K562 (cell line): Measurements from ENCODE around the gene C2CD4C. TPM values are rescaled to one million over a fixed set of nuclear protein-coding genes. Genes with fewer than 3 reads are reported as not detected.

Experiments
- ATAC-seq: fragments of 200-7000 bp; cut with Tn5 transposase; 3 replicates; pipeline ENCODE4 v1.9.1; 2020; ENCODE audit warnings: moderate library complexity
- BruUV-seq: library from RNA; stranded (reverse); fragments of 400-500 nt; replicated peaks from 2 replicates; lab custom pipeline; 2021; lab: Mats Ljungman, UMichigan
- CTCF ChIA-PET: fragments of 300-600 bp; formaldehyde crosslinking; extraction: SDS; loops from one replicate; lab custom pipeline; 2021; ENCODE audit warnings: low intra/inter-chr PET ratio; lab: Yijun Ruan, JAX
- POLR2A ChIA-PET: fragments of 300-600, 350-650 bp; sonication (Branson Sonifier 250); formaldehyde crosslinking; extraction: SDS; loops from one replicate; lab custom pipeline; 2021; ENCODE audit warnings: antibody characterized with exemption, inconsistent platforms; lab: Yijun Ruan, JAX
- DNase-seq, 4 experiments: peaks; one replicate each; pipeline versions ENCODE4 v3.0.0 to v3.0.0-alpha.2; 2011 to 2018; ENCODE audit warnings: low spot score in 3 of 4, mixed read lengths in 3 of 4; ENCODE audit errors: extremely low read depth in 1 of 4
- FAIRE-seq: peaks from 2 replicates; lab custom pipeline; 2011; peaks lifted over from hg19 to GRCh38; lab: Jason Lieb, UNC
- H2AFZ ChIP-seq: 2 replicates; pipeline ENCODE4 v1.6.0; 2011; ENCODE audit warnings: low read depth, low read length, control low read depth, inconsistent platforms
- H3K27ac ChIP-seq: fragments of 200-600 bp; 3 replicates; pipeline ENCODE4 v1.8.0; 2011; ENCODE audit warnings: low read depth, mild to moderate bottlenecking, control low read depth, inconsistent platforms, low read length, moderate library complexity, mixed read lengths; ENCODE audit errors: extremely low read depth
- H3K27me3 ChIP-seq, 2 experiments: fragments of 300-600 bp in 1 of 2; 2 replicates in 1 of 2; 3 replicates in 1 of 2; pipeline versions ENCODE4 v1.6.0 to v1.8.0; 2011; ENCODE audit warnings: inconsistent platforms in 2 of 2, low read length in 2 of 2, mild to moderate bottlenecking in 1 of 2, mixed read lengths in 1 of 2, moderate library complexity in 1 of 2; ENCODE audit not compliant: control insufficient read depth in 2 of 2, insufficient read depth in 2 of 2
- H3K36me3 ChIP-seq: fragments of 300-600 bp; 3 replicates; pipeline ENCODE4 v1.8.0; 2011; ENCODE audit warnings: mild to moderate bottlenecking, low read length, inconsistent platforms; ENCODE audit not compliant: control insufficient read depth, insufficient read depth
- H3K4me1 ChIP-seq, 2 experiments: fragments of 200-600 bp in 1 of 2; replicated peaks in 1 of 2; 2 replicates in 1 of 2; 3 replicates in 1 of 2; pipeline versions ENCODE4 v1.5.1 to v1.8.0; 2011; ENCODE audit warnings: inconsistent platforms in 2 of 2, low read length in 2 of 2, mild to moderate bottlenecking in 1 of 2, mixed read lengths in 1 of 2, moderate library complexity in 1 of 2; ENCODE audit not compliant: control insufficient read depth in 2 of 2, insufficient read depth in 2 of 2
- H3K4me2 ChIP-seq: 2 replicates; pipeline ENCODE4 v1.6.1; 2011; ENCODE audit warnings: low read length, control low read depth, inconsistent platforms, mixed read lengths; ENCODE audit not compliant: insufficient read depth
- H3K4me3 ChIP-seq: fragments of 200-600 bp; sonication (generic), shearing (Covaris generic); 2 replicates; pipeline ENCODE4 v1.5.1; 2016; ENCODE audit warnings: control low read depth, inconsistent platforms
- H3K79me2 ChIP-seq: fragments of 200-600 bp; 3 replicates; pipeline ENCODE4 v1.8.0; 2011; ENCODE audit warnings: low read length, inconsistent platforms; ENCODE audit not compliant: control insufficient read depth, insufficient read depth
- H3K9ac ChIP-seq, 2 experiments: 2 replicates each; pipeline versions ENCODE4 v1.6.0 to v1.6.1; 2011; ENCODE audit warnings: low read depth in 2 of 2, low read length in 2 of 2, control low read depth in 1 of 2, inconsistent platforms in 1 of 2, mild to moderate bottlenecking in 1 of 2, mixed read lengths in 1 of 2; ENCODE audit not compliant: insufficient read depth in 1 of 2
- H3K9me1 ChIP-seq: one replicate; pipeline ENCODE4 v1.6.0; 2011; ENCODE audit warnings: inconsistent platforms, mild to moderate bottlenecking, low read length, moderate library complexity; ENCODE audit not compliant: control insufficient read depth, insufficient read depth
- H3K9me3 ChIP-seq: replicated peaks from 2 replicates; pipeline ENCODE4 v1.5.1; 2011; ENCODE audit warnings: low read depth, low read length, inconsistent platforms; ENCODE audit not compliant: control insufficient read depth, insufficient read depth
- H4K20me1 ChIP-seq: replicated peaks from 2 replicates; pipeline ENCODE4 v1.6.1; 2011; ENCODE audit warnings: low read length, inconsistent platforms, mixed read lengths; ENCODE audit not compliant: control insufficient read depth, insufficient read depth
- ARID1B ChIP-seq: fragments of 450-650 bp; IDR thresholded peaks from 2 replicates; pipeline ENCODE4 v1.6.1; 2016; ENCODE audit warnings: antibody characterized with exemption, mild to moderate bottlenecking, inconsistent platforms
- ARID4B ChIP-seq: sonication (generic); formaldehyde crosslinking; IDR thresholded peaks from 2 replicates; pipeline ENCODE4 v1.8.0; 2022; ENCODE audit warnings: mild to moderate bottlenecking, missing genetic modification reagents
- CBX3 ChIP-seq, 2 experiments: IDR thresholded peaks; 1 replicate in 1 of 2; 2 replicates in 1 of 2; pipeline ENCODE4 v1.6.1; 2012; ENCODE audit warnings: inconsistent platforms in 2 of 2, low read length in 2 of 2, borderline replicate concordance in 1 of 2, control low read depth in 1 of 2
- ETV1 ChIP-seq: fragments of 450-650 bp; conservative IDR thresholded peaks from 2 replicates; pipeline ENCODE4 v1.6.1; 2016; ENCODE audit warnings: missing genetic modification characterization, control low read depth, low read depth, missing compliant biosample characterization
- GTF2E2 ChIP-seq: fragments of 200-800 bp; sonication (Bioruptor generic); IDR thresholded peaks from 2 replicates; pipeline ENCODE4 v1.6.1; 2016; ENCODE audit warnings: missing genetic modification characterization, missing compliant biosample characterization
- KLF6 ChIP-seq: fragments of 250-450 bp; sonication (Bioruptor Pico); IDR thresholded peaks from 2 replicates; pipeline ENCODE4 v1.4.0; 2020; ENCODE audit warnings: mild to moderate bottlenecking, moderate library complexity, borderline replicate concordance
- NR3C1 ChIP-seq: sonication (generic); formaldehyde crosslinking; IDR thresholded peaks from 2 replicates; pipeline ENCODE4 v1.8.1; 2022; ENCODE audit warnings: missing genetic modification reagents
- PTTG1 ChIP-seq: fragments of 450-650 bp; IDR thresholded peaks from 2 replicates; pipeline ENCODE4 v1.6.1; 2016; ENCODE audit warnings: low read depth, mild to moderate bottlenecking, missing genetic modification characterization, missing compliant biosample characterization
- SIN3B ChIP-seq: fragments of 450-650 bp; IDR thresholded peaks from 2 replicates; pipeline ENCODE4 v1.6.1; 2017; ENCODE audit warnings: low read depth, mild to moderate bottlenecking, moderate library complexity
- SIX5 ChIP-seq, 2 experiments: IDR thresholded peaks; 2 replicates each; pipeline ENCODE4 v1.6.1; 2011; ENCODE audit warnings: low read length in 2 of 2, borderline replicate concordance in 1 of 2, low read depth in 1 of 2, mild to moderate bottlenecking in 1 of 2, moderate library complexity in 1 of 2; ENCODE audit not compliant: insufficient read depth in 1 of 2
- WGBS: fragments of 100-300 bp; shearing (Covaris generic); methylation state at CpG from one replicate; pipeline ENCODE4 v1.1.6; 2016; ENCODE audit warnings: low coverage, mixed read lengths; ENCODE audit not compliant: insufficient coverage; ENCODE audit errors: missing lambda C conversion rate; 5-methylcytosine and 5-hydroxymethylcytosine counted together
- in situ Hi-C: fragments of 300-500 bp; cut with MboI; formaldehyde crosslinking; loops from 4 replicates; pipeline ENCODE4 v1.15.0; 2018; ENCODE audit warnings: inconsistent platforms, mixed read lengths
- intact Hi-C: fragments of 100-400 bp; cut with micrococcal nuclease; formaldehyde crosslinking; loops from 2 replicates; pipeline ENCODE4 v1.14.2; 2022
- polyA plus RNA-seq, 8 experiments: library from polyadenylated mRNA; depleted of rRNA in 4 of 8; stranded (reverse) in 5 of 8; unstranded in 3 of 8; fragments of >200 nt; fragmentation: Nextera tagmentation in 2 of 8; fragmentation: Illumina TruSeq in 1 of 8; extraction: Ambion mirVana in 2 of 8; extraction: Trizol in 1 of 8; gene quantifications; 2 replicates each; pipeline versions ENCODE4 v1.2.1 to v1.2.3, GENCODE V29; 2011 to 2014; ENCODE audit warnings: inconsistent platforms in 1 of 8, missing spikeins in 1 of 8
- total RNA-seq, 7 experiments: library from RNA; depleted of rRNA in 6 of 7; stranded (reverse); fragments of >200 nt in 6 of 7; fragmentation: Illumina TruSeq in 2 of 7; extraction: Trizol in 2 of 7; gene quantifications; 2 replicates each; pipeline versions ENCODE4 v1.2.1 to v1.2.3, GENCODE V29; 2011 to 2021; ENCODE audit warnings: low replicate concordance in 1 of 7
- TF ChIP-seq, protein P1 (sequence below), 2 experiments: fragments of 250-450 bp in 1 of 2; fragments of 450-650 bp in 1 of 2; sonication (Bioruptor Pico) in 1 of 2; IDR thresholded peaks; 2 replicates each; pipeline versions ENCODE4 v1.6.1 to v1.8.0; 2016 to 2021; ENCODE audit warnings: mild to moderate bottlenecking in 2 of 2, moderate library complexity in 2 of 2, missing compliant biosample characterization in 1 of 2, missing genetic modification characterization in 1 of 2

C2CD4C gene
- total and polyA plus RNA-seq, 9 of the 15 experiments (the other 6 are each of a cell fraction or from before 2014, with no cell fraction given), result 0.01 to 0.07 TPM; not detected in 7

- Histone ChIP-seq H2AFZ (no peak overlapping the region), H3K9me3 (no peaks in the 10 kb centered on the region), H3K9ac (no peak overlapping the region), H3K9me1 (no peaks in the 10 kb centered on the region), H3K4me2 (no peak overlapping the region), H3K4me1 (peaks cover 0 to 33% of the 10 kb centered on the region in 2 experiments; a peak in 2 of 5 replicates), H3K79me2 (no peaks in the 10 kb centered on the region), H3K27ac (no peak overlapping the region), H3K36me3 (no peaks in the 10 kb centered on the region), H4K20me1 (peaks cover 18% of the 10 kb centered on the region; the same call in 1 of the 2 replicates), H3K27me3 (peaks cover 39 to 79% of the 10 kb centered on the region in 2 experiments; a peak in 4 of 5 replicates), H3K4me3 (no peak overlapping the region)
- WGBS, result 9% methylated on average over 50 of the region's 51 CpGs
- POLR2A ChIA-PET, result no interaction called here
- CTCF ChIA-PET, result no interaction called here
- DNase-seq, result no peak
- TF ChIP-seq SIX5 (IDR thresholded peaks at IDR 0.05; ENCODE audit: borderline replicate concordance in 1 of 2, insufficient read depth in 1 of 2, low read depth in 1 of 2, low read length in 2 of 2), result no peak
- no peak for TF ChIP-seq ETV1 (tag)
- TF ChIP-seq KLF6 (CRISPR knock-in tag), result no peak
- TF ChIP-seq GTF2E2 (tag), result no peak
- TF ChIP-seq SIN3B, result no peak
- no peak for TF ChIP-seq NR3C1 (CRISPR knock-in tag)
- TF ChIP-seq CBX3 (IDR thresholded peaks at IDR 0.05; ENCODE audit: borderline replicate concordance in 1 of 2, low read length in 2 of 2), result no peak
- TF ChIP-seq, protein P1, sequence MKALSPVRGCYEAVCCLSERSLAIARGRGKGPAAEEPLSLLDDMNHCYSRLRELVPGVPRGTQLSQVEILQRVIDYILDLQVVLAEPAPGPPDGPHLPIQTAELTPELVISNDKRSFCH (CRISPR knock-in tag; IDR thresholded peaks at IDR 0.05), result no peak
- TF ChIP-seq, protein P1 (tag; IDR thresholded peaks at IDR 0.05), result no peak
- TF ChIP-seq ARID4B (CRISPR knock-in tag), result no peak
- TF ChIP-seq ARID1B, result no peak
- TF ChIP-seq PTTG1 (tag), result no peak
- in situ Hi-C loops (no loop called here), intact Hi-C loops (no loop called here)
- BruUV-seq, result no TSS peak
- no peak for FAIRE-seq
- ATAC-seq, result no peak
Measured at GRCh38 chr19:418761-419671, 10.1 kb upstream of the C2CD4C start.
